CD1c-positive myeloid dendritic cell (primary cell): ENCODE results near the gene MYL6.
A peak's percentile ranks its signal among the peaks of the same experiment; 100 is the strongest.
"Not testable (repeated sequence)": the region's sequence is repeated elsewhere in the genome, so short reads cannot be mapped to it uniquely, and the experiment has no call there.

Experiments
- DNase-seq: peaks from one replicate; pipeline ENCODE4 v3.0.0-alpha.2; 2016; ENCODE audit errors: extremely low spot score

MYL6 gene

GRCh38 chr12:56189099-56189917, 31.1 kb downstream of the MYL6 start, which contains the start of gene SMARCC2:
Gene SMARCC2, minus strand, starts transcription at chr12:56189483. Its CDS starts 22 bp downstream, at chr12:56189461.
- peak; percentile 94 for DNase-seq

GRCh38 chr12:56189918-56190694, 31.9 kb downstream of the MYL6 start:
- DNase-seq = peak; percentile 73

GRCh38 chr12:56190695-56191155, 32.6 kb downstream of the MYL6 start:
- no peak for DNase-seq

DNA sequence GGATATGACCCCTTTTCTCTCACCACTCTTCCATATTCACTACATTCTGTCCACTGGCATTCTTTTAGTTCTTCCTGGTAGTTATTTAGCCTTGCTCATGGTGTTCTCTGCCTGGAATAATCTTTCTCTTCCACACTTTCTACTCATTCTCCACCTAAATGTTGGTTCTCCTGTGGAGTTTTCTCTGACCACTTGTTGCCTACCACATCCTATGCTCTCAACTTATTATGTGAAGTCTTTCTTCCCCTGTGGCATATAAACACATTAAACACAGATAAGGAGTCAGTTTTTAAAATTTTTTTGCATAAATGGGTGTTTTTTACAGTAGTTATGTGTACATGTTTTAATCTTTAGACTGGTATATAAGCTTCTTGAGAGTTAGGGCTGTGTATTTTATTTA, 34.4 kb downstream of the MYL6 start:
- DNase-seq = no peak

DNA sequence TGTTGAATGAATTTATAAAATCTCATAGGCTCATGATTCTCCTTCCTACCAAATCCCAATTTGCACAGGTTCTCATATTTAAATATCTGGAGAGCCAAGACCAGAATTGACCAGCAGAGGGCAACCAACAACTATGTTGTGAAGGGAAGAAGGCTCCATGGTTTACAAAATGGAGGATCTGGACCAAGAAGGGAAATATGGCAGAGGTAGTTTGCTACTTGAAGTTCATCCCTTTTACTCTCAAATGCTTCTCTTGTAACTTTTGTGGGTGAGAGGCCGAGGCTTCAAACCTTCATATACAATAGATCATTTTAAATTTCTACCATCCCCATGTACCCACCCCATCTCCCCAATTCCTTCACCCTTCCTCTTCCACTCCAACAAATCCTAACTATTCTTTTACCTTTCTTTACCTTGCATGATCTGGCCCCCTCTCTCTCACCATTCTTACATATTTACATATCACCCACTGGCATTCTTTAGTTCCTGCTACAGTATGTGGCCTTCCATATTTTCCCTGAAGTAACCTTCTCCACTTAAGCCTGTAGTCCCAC, 34.9 kb downstream of the MYL6 start:
- DNase-seq = peak; percentile 93

DNA sequence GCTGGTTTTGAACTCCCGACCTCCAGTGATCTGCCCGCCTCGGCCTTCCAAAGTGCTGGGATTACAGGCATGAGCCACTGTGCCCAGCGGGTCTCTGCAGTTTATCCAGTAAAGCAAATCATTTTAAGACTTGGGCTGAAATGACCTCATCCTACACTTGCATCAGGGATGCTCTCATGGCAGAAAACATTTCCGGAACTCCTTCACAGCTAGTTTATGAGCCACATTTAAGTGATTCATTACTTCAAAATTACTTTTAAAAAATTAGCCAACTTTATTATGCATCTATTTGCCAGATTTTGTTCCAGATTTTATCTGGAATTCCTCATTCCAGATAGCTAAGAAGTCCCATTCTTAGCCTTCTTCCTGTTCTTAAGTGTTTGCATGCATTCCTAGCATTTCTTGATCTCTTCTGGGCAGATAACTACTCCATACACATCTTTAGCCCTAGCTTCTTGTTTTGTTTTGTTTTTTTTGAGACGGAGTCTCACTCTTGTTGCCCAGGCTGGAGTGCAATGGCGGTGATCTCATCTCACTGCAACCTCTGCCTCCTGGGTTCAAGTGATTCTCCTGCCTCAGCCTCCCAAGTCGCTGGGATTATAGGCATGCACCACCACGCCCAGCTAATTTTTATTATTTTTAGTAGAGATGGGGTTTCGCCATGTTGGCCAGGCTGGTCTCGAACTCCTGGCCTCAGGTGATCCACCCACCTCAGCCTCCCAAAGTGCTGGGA, 38.8 kb downstream of the MYL6 start:
- not testable (repeated sequence) for DNase-seq

GRCh38 chr12:56197921-56198635, 39.9 kb downstream of the MYL6 start:
- no peak for DNase-seq

GRCh38 chr12:56198836-56199235, 40.7 kb downstream of the MYL6 start:
- DNase-seq = no peak

DNA sequence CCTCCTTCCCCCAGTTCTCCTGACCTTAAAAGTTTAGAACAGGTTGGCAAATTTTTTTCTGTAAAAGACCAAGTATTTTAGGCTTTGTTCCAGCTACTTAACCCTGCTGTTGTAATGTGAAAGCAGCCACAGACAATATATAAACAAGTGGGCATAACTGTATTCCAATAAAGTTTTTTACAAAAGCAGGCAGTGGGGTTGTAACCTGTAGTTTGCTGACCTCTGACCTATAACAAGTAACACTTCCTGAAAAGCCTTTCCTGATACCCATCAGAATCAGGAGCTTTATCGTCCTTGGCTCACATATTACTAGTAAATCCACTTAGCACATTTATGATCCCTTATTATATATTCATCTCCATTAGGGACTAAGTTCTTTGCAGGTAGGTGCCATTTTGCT, 44.2 kb downstream of the MYL6 start:
- DNase-seq = no peak

DNA sequence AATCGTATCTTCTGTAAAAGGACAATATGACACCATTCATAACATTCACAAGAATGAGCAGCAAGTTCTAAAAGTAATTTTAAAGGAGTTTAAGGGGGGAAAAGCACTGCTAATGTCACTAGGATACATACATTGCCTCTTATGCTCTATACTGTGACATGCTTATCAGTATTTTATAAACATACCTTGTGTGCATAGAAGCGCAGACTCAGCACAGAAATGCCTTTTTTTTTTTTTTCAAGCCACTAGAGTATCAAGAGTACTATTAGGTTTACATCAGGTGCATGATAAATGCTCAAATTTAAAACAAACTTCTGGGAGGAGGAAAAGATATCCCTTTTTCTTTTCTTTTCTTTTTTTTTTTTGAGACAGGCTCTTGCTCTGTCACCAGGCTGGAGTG, 44.7 kb downstream of the MYL6 start:
- DNase-seq = no peak

DNA sequence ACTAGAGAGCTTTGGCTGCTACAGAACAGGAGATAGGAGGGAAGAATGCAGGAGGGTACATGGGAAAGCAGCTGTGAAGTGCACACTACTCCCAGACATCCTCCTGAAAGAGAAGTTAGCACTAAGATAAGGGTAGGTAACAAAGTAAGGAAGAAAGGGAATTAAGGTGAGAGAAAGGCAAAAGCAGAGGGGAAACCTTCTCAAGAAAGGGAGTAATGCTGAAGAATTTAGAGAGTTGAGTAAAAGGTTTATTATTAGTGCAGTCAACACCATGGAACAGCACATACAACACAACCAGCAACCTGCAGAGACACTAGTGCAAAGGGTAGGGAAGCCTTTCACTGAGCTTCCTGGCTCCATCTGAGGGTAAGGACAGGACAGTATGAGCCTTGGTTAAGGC, 46.1 kb downstream of the MYL6 start:
- DNase-seq = no peak

DNA sequence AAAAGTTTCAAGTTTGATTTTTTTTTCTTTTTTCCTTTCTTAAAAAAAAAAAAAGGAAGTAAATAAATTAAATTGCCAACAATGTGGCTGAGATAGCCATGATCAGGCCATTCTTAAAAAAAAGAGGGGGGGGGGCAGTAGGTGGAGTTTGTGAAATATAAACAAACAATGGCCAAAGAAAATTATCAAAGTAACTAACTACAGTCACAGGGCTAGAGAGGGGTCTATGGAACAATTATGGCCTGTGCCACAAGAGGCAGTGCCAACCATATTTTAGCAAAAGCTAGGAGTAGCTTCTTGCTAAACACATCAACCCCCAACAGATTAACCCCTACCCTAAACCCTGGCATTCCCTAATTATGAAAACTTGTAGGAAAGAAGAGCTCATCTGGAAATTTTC, 47.3 kb downstream of the MYL6 start:
- no peak for DNase-seq

DNA sequence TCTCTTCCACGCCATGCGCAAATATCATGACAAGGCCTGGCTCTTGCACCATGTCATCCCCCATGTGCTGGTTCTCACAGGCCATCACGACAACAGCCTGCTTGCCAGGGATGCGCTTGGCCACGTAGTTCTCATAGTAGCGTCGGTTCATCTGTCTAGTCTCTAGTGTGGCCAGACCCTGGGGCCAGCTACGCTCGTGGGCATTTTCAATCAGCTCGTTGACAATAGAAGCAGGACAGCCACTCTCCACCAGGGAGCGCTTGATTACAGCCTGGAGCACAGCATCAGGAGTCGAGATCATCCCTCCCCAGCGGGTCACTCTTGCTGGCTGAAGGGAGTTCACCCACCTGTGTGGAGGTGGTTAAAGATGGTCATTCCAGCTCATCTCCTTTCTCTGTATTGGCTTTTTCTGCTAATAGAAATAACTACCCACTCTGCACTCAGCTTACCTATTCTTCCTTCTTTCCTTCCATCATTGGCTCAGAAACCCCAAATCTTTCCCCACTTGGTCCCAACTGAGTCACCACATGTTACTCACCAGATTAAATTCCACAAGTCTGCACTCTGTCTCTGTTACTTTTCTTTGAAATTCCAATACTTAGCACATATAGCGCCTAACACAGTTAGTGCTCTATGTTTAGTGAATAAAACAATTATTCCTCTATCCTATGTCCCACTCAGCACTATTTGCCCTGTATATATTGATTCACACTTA, 48.5 kb downstream of the MYL6 start:
- DNase-seq = peak; percentile 53

DNA sequence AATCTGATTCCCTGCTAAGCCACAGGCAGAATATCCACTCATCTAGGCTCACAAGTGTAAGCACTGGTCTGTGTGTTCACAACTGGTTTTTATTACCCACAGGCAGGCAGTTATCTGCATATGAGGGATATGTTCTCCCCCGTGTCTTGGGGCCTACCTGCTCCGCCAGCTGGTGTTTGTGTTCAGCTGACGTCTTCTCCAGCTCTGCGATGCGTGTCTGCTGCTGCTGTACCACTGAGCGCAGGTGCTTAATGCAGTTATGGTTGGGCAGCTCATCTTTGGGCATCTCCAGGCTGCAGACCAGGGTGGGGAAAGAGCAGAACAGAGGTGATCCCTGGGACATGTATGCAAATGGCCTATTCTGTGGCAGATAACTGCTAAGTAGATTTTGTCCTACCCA, 49.8 kb downstream of the MYL6 start:
- DNase-seq = no peak
